GM12864 (cell line): ENCODE results near the gene SCNN1A.

Experiments used
- DNase-seq: peaks from one replicate; pipeline ENCODE4 v3.0.0-alpha.2; 2011; ENCODE audit warnings: low read depth
- H3K4me3 ChIP-seq: 2 replicates; pipeline ENCODE4 v1.5.1; 2011; ENCODE audit warnings: mild to moderate bottlenecking, low read depth, low read length, control low read depth
- CTCF ChIP-seq: IDR thresholded peaks from 2 replicates; pipeline ENCODE4 v1.5.1; 2011; ENCODE audit warnings: low read depth, mild to moderate bottlenecking, moderate library complexity, low read length, control low read depth, inconsistent platforms; ENCODE audit errors: missing control alignments

Gene SCNN1A

GRCh38 chr12:6368906-6369525 is 6.3 kb downstream of the SCNN1A start:
- H3K4me3 ChIP-seq = no peak overlapping the region
- TF ChIP-seq CTCF = no peak
- DNase-seq = no peak

GRCh38 chr12:6367969-6368892 is 7.1 kb downstream of the SCNN1A start:
- no peak for TF ChIP-seq CTCF
- DNase-seq = peak; percentile 16
- H3K4me3 ChIP-seq = no peak overlapping the region

GRCh38 chr12:6367065-6367968 is 8.0 kb downstream of the SCNN1A start:
- peak; percentile 55 for TF ChIP-seq CTCF
- no peak overlapping the region for H3K4me3 ChIP-seq
- peak; percentile 59 for DNase-seq

GRCh38 chr12:6364044-6364374 is 11.4 kb downstream of the SCNN1A start:
- DNase-seq = no peak
- no peak for TF ChIP-seq CTCF
- no peak overlapping the region for H3K4me3 ChIP-seq

GRCh38 chr12:6363330-6364043 is 11.9 kb downstream of the SCNN1A start:
- TF ChIP-seq CTCF = no peak
- no peak for DNase-seq
- H3K4me3 ChIP-seq = no peak overlapping the region; the same call in 1 of the 2 replicates

GRCh38 chr12:6363010-6363329 is 12.4 kb downstream of the SCNN1A start:
- no peak for DNase-seq
- no peak overlapping the region for H3K4me3 ChIP-seq
- TF ChIP-seq CTCF = no peak
